ENCODE data around the gene ANKRD33. TPM values are rescaled to one million over a fixed set of nuclear protein-coding genes. Genes with fewer than 3 reads are reported as not detected.

Gene ANKRD33
- total RNA-seq, 6 donors from 2014 or later: not detected

DNA sequence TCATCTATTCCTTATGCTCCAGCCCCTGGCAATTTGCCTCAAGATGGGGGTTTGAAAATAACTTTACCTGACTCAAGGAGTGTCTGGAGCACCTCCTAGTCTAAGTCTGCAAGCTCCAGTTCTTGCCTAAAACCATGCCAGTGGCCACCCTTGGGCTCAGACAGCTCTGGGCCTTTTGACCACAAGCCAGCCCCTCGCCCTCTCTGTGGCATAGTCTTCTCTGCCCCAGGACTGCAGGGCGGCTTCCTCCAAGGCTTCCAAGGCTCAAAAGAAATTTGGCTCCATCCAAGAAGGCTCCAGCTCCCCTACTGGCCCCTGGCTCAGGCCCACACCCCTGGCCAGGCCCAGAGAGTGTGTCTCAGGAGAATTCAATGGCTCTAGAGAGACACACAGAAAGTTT, 34.2 kb downstream of the ANKRD33 start:
- Histone ChIP-seq H3K9me3 (no peaks in the 10 kb centered on the region), H3K27ac (peak overlapping the region; percentile 59 to 82 (median 76)), H3K27me3 (no peaks in the 10 kb centered on the region), H3K4me1 (peaks cover 50 to 63% (median 56%) of the 10 kb centered on the region in 4 donors), H3K4me3 (no peak overlapping the region), H3K36me3 (peaks cover 0 to 35% (median 6%) of the 10 kb centered on the region in 4 donors)
- DNase-seq (no peak), ATAC-seq (ENCODE audit: low FRiP score in 2 of 2) (no peak)
- WGBS, 2 donors: 93 to 100% methylated on average over 2 of the region's 2 CpGs
- TF ChIP-seq POLR2AphosphoS5 (IDR thresholded peaks at IDR 0.05) (no peak), EP300 (IDR thresholded peaks at IDR 0.05) (no peak), POLR2A (IDR thresholded peaks at IDR 0.05) (no peak)
- TF ChIP-seq, protein P1, sequence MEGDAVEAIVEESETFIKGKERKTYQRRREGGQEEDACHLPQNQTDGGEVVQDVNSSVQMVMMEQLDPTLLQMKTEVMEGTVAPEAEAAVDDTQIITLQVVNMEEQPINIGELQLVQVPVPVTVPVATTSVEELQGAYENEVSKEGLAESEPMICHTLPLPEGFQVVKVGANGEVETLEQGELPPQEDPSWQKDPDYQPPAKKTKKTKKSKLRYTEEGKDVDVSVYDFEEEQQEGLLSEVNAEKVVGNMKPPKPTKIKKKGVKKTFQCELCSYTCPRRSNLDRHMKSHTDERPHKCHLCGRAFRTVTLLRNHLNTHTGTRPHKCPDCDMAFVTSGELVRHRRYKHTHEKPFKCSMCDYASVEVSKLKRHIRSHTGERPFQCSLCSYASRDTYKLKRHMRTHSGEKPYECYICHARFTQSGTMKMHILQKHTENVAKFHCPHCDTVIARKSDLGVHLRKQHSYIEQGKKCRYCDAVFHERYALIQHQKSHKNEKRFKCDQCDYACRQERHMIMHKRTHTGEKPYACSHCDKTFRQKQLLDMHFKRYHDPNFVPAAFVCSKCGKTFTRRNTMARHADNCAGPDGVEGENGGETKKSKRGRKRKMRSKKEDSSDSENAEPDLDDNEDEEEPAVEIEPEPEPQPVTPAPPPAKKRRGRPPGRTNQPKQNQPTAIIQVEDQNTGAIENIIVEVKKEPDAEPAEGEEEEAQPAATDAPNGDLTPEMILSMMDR (IDR thresholded peaks at IDR 0.05): no peak

DNA sequence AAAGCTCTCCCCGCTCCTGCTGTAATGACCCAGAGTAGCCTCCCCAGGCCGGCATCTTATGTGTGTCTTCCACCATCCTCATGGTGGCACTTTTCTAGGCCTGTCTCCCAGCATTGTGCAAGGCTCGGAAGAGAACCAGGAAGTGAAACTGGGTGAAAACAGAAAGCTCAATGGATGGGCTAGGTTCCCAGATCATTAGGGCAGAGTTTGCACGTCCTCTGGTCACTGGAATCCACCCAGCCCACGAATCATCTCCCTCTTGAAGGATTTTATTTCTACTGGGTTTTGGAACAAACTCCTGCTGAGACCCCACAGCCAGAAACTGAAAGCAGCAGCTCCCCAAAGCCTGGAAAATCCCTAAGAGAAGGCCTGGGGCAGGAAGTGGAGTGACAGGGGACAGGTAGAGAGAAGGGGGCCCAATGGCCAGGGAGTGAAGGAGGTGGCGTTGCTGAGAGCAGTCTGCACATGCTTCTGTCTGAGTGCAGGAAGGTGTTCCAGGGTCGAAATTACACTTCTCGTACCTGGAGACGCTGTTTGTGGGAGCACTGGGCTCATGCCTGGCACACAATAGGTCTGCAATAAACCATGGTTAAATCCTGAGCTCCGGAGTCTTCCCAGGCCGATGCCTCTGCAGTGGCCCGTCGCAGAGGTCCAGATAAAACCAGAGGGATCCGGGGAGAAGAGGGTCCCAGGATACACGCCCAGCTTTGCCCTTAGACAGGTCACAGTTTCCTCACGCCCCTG, 35.0 kb downstream of the ANKRD33 start:
- H3K4me1 ChIP-seq: peaks cover 45 to 59% (median 50%) of the 10 kb centered on the region in 4 donors
- no peaks in the 10 kb centered on the region for H3K9me3 ChIP-seq
- ATAC-seq (ENCODE audit: low FRiP score in 2 of 2): peak in 1 of 2 donors; percentile 86
- TF ChIP-seq, protein P1 (IDR thresholded peaks at IDR 0.05): peak in 2 of 6 experiments; percentile 17 to 26
- TF ChIP-seq EP300 (IDR thresholded peaks at IDR 0.05): no peak
- TF ChIP-seq POLR2AphosphoS5 (IDR thresholded peaks at IDR 0.05): peak; percentile 63 to 66
- peak in 1 of 4 donors; percentile 30 for TF ChIP-seq POLR2A (IDR thresholded peaks at IDR 0.05)
- H3K4me3 ChIP-seq: peak overlapping the region in 2 of 4 donors; percentile 7 to 18
- H3K36me3 ChIP-seq: peaks cover 0 to 28% (median 6%) of the 10 kb centered on the region in 4 donors
- DNase-seq: peak in 1 of 2 donors; percentile 74
- H3K27me3 ChIP-seq: no peaks in the 10 kb centered on the region
- WGBS, 2 donors: 31 to 39% methylated on average over 9 to 16 of the region's 16 CpGs
- H3K27ac ChIP-seq: peak overlapping the region; percentile 59 to 82 (median 76)

DNA sequence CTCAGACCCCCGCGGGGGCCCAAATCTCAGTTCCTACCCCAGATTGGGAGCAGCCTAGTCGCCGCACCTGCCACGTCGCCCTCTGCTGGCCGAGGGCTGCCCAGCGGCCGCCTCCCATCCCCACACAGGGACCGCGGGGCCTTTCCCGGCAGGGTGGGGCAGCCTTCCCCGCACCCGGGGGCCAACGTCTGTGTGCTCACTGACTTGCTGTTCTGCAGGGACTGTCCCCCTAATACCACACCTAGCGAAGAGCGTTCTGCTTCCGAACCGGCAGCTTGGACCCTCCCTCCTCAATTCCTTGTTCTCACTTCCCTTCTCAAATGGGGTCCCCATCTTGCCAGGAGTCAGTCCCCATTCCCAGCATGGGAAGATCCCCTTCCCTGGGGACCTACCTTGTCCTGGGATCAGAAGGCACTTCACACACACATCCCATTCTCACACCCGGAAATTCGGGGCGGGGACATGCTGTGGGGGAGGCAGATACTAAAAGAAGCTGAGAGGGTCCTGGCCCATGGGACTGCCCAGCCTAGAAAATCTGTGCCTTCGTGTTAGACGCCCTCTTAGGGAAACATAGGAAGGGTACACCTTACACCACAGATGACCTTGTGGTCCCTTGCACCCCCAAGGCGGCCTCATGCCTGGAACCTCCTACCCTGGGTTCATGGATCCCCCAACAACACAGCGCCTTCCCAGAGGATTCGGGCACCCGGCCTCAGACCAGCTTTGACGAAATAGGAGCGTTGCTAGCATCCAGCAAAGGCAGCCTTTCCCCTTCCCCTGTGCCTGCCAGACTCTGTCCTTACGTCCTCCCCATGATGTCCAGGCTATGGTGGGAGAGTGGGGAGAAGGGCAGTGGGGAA, 35.8 kb downstream of the ANKRD33 start:
- Histone ChIP-seq H3K27ac (peak overlapping the region; percentile 59 to 82 (median 76)), H3K27me3 (no peaks in the 10 kb centered on the region), H3K36me3 (peaks cover 0 to 20% (median 6%) of the 10 kb centered on the region in 4 donors), H3K4me3 (peak overlapping the region in 2 of 4 donors; percentile 7 to 18), H3K9me3 (no peaks in the 10 kb centered on the region), H3K4me1 (peaks cover 42 to 55% (median 47%) of the 10 kb centered on the region in 4 donors)
- peak; percentile 26 to 57 for TF ChIP-seq POLR2AphosphoS5 (IDR thresholded peaks at IDR 0.05)
- TF ChIP-seq POLR2A (IDR thresholded peaks at IDR 0.05): no peak
- peak in 1 of 4 donors; percentile 47 for TF ChIP-seq EP300 (IDR thresholded peaks at IDR 0.05)
- TF ChIP-seq, protein P1 (IDR thresholded peaks at IDR 0.05): peak; percentile 78 to 91 (median 88)
- DNase-seq: peak; percentile 72 to 93
- WGBS, 2 donors: 32 to 69% methylated on average over 8 to 28 of the region's 31 CpGs
- ATAC-seq (ENCODE audit: low FRiP score in 2 of 2): peak; percentile 71 to 89

DNA sequence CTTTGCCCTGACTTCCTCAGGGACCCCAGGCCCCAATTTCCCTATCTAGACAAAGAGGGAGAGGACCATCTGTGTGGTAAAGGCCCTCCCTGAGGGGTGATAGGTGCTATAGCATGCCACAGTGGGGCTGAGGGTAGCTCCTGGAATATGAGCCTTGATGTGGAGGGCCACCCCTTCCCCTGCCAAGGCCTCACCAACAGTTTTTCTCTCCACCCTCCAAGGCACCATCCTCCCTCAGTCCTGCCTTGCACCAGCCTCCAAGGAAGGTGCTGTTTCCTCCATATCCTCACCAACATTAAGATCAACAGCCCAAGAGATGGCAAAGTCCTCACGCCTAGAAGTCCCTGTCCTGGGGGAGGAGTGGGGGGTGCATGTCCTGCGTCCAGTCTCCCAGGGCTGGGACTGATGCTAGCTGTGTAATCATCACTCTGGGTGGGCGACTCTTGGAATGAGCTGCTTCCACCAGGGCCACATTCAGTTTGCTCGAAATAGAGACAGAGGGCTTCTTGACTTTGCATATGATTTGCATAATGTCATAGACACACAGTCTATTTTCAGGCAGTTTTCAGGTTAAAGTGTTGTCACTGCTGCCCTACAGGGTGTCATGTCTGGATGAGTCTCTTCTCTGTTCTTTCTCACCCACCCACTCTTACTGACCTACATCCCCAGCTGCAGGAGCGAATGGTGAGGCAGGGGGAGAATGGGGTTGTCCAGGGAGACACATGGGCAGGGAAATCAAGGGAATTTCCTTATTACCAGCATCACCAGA, 36.8 kb downstream of the ANKRD33 start:
- peak overlapping the region; percentile 59 to 82 (median 76) for H3K27ac ChIP-seq
- TF ChIP-seq POLR2A (IDR thresholded peaks at IDR 0.05): no peak
- TF ChIP-seq, protein P1 (IDR thresholded peaks at IDR 0.05): no peak
- no peak for TF ChIP-seq POLR2AphosphoS5 (IDR thresholded peaks at IDR 0.05)
- TF ChIP-seq EP300 (IDR thresholded peaks at IDR 0.05): no peak
- H3K9me3 ChIP-seq: no peaks in the 10 kb centered on the region
- no peak overlapping the region for H3K4me3 ChIP-seq
- DNase-seq: no peak
- peaks cover 42 to 55% (median 47%) of the 10 kb centered on the region in 4 donors for H3K4me1 ChIP-seq
- H3K36me3 ChIP-seq: peaks cover 0 to 10% (median 6%) of the 10 kb centered on the region in 4 donors
- WGBS, 2 donors: 70 to 78% methylated on average over 5 of the region's 5 CpGs
- no peaks in the 10 kb centered on the region for H3K27me3 ChIP-seq
- ATAC-seq (ENCODE audit: low FRiP score in 2 of 2): no peak
